Endothelial cell of umbilical vein (primary cell): ENCODE data around the gene RTN1. TPM values are rescaled to one million over a fixed set of nuclear protein-coding genes. Genes with fewer than 3 reads are reported as not detected.

ENCODE experiments used
- BruUV-seq: library from RNA; stranded (reverse); fragments of 400-500 nt; replicated peaks from 2 replicates; lab custom pipeline; 2021; lab: Mats Ljungman, UMichigan
- CTCF ChIA-PET: fragments of 300-600, 350-600 bp; sonication (Branson Sonifier 250); formaldehyde crosslinking; loops from one replicate; lab custom pipeline; 2021; ENCODE audit warnings: antibody characterized with exemption, inconsistent platforms; lab: Charles Lee
- POLR2A ChIA-PET: fragments of 300-600, 350-600 bp; sonication (Branson Sonifier 250); formaldehyde crosslinking; loops from one replicate; lab custom pipeline; 2021; ENCODE audit warnings: antibody characterized with exemption, inconsistent platforms; lab: Charles Lee
- DNase-seq: peaks from one replicate; pipeline ENCODE4 v3.0.0-alpha.2; 2011; ENCODE audit warnings: low read depth, low spot score
- FAIRE-seq: peaks from 2 replicates; lab custom pipeline; 2011; peaks lifted over from hg19 to GRCh38; lab: Jason Lieb, UNC
- H2AFZ ChIP-seq: 2 replicates; pipeline ENCODE4 v1.6.0; 2012; ENCODE audit warnings: low read depth, low read length, control low read depth, inconsistent platforms
- H3K27ac ChIP-seq: 2 replicates; pipeline ENCODE4 v1.5.1; 2011; ENCODE audit warnings: low read depth, mild to moderate bottlenecking, control low read depth, low read length, moderate library complexity; ENCODE audit not compliant: insufficient read depth
- H3K27me3 ChIP-seq, 2 experiments: 2 replicates each; pipeline versions ENCODE4 v1.6.0 to v1.6.1; 2011; ENCODE audit warnings: low read length in 2 of 2, mixed read lengths in 1 of 2; ENCODE audit not compliant: control insufficient read depth in 2 of 2, insufficient read depth in 2 of 2
- H3K36me3 ChIP-seq, 2 experiments: 2 replicates in 1 of 2; 3 replicates in 1 of 2; pipeline ENCODE4 v1.5.1; 2011; ENCODE audit warnings: low read length in 2 of 2, mild to moderate bottlenecking in 1 of 2, moderate library complexity in 1 of 2; ENCODE audit not compliant: control insufficient read depth in 2 of 2, insufficient read depth in 2 of 2; ENCODE audit errors: extremely low read depth in 1 of 2
- H3K4me1 ChIP-seq: 3 replicates; pipeline ENCODE4 v1.5.1; 2011; ENCODE audit warnings: mild to moderate bottlenecking, low read length; ENCODE audit not compliant: control insufficient read depth, insufficient read depth; ENCODE audit errors: extremely low read depth
- H3K4me2 ChIP-seq: 2 replicates; pipeline ENCODE4 v1.6.1; 2011; ENCODE audit warnings: low read length, control low read depth, mixed read lengths; ENCODE audit not compliant: insufficient read depth
- H3K4me3 ChIP-seq, 3 experiments: fragments of 200-600 bp in 1 of 3; sonication (generic), shearing (Covaris generic) in 1 of 3; replicated peaks in 1 of 3; 2 replicates each; pipeline ENCODE4 v1.5.1; 2011 to 2016; ENCODE audit warnings: control low read depth in 3 of 3, low read length in 3 of 3, mild to moderate bottlenecking in 2 of 3, inconsistent platforms in 1 of 3, low read depth in 1 of 3, moderate library complexity in 1 of 3; ENCODE audit not compliant: insufficient read depth in 1 of 3
- H3K79me2 ChIP-seq: 2 replicates; pipeline ENCODE4 v1.6.0; 2012; ENCODE audit warnings: low read length, inconsistent platforms; ENCODE audit not compliant: control insufficient read depth, insufficient read depth
- H3K9ac ChIP-seq: replicated peaks from 2 replicates; pipeline ENCODE3; 2011; ENCODE audit warnings: low read length, control low read depth; ENCODE audit not compliant: insufficient read depth; ENCODE audit errors: extremely low read depth
- H3K9me1 ChIP-seq: replicated peaks from 3 replicates; pipeline ENCODE4 v1.6.0; 2011; ENCODE audit warnings: mild to moderate bottlenecking, low read length; ENCODE audit not compliant: control insufficient read depth, insufficient read depth; ENCODE audit errors: extremely low read depth
- H3K9me3 ChIP-seq: replicated peaks from 2 replicates; pipeline ENCODE4 v1.5.1; 2012; ENCODE audit warnings: low read length, inconsistent platforms; ENCODE audit not compliant: control insufficient read depth, insufficient read depth
- H4K20me1 ChIP-seq: replicated peaks from 2 replicates; pipeline ENCODE3; 2011; ENCODE audit warnings: mild to moderate bottlenecking, low read length; ENCODE audit not compliant: control insufficient read depth, insufficient read depth; ENCODE audit errors: extremely low read depth
- EZH2 ChIP-seq: IDR thresholded peaks from 2 replicates; pipeline ENCODE4 v1.6.1; 2012; ENCODE audit warnings: borderline replicate concordance, low read depth, mild to moderate bottlenecking, moderate library complexity, low read length, inconsistent platforms; ENCODE audit not compliant: severe bottlenecking
- FOS ChIP-seq: IDR thresholded peaks from 2 replicates; pipeline ENCODE4 v1.6.1; 2011; ENCODE audit warnings: mild to moderate bottlenecking, low read length, moderate library complexity, borderline replicate concordance; ENCODE audit not compliant: insufficient read depth
- GATA2 ChIP-seq: IDR thresholded peaks from 2 replicates; pipeline ENCODE4 v1.7.0; 2011; ENCODE audit warnings: low read depth, mild to moderate bottlenecking, moderate library complexity, mixed read lengths, low read length; ENCODE audit not compliant: insufficient read length, insufficient read depth
- JUN ChIP-seq: IDR thresholded peaks from 2 replicates; pipeline ENCODE4 v1.6.1; 2011; ENCODE audit warnings: borderline replicate concordance, low read depth; ENCODE audit not compliant: insufficient read length, insufficient read depth
- MYC ChIP-seq: IDR thresholded peaks from one replicate; pipeline ENCODE4 v1.6.1; 2011; ENCODE audit warnings: mild to moderate bottlenecking, low read depth, low read length
- POLR2A ChIP-seq: IDR thresholded peaks from 2 replicates; pipeline ENCODE4 v1.6.1; 2012; ENCODE audit warnings: low read depth, mild to moderate bottlenecking, control low read depth, low read length
- POLR2AphosphoS5 ChIP-seq: IDR thresholded peaks from 2 replicates; pipeline ENCODE4 v1.6.1; 2012; ENCODE audit warnings: low read depth, mild to moderate bottlenecking, control low read depth, low read length, moderate library complexity; ENCODE audit not compliant: insufficient read depth
- dilution Hi-C: fragments of 300-500 bp; cut with MboI; formaldehyde crosslinking; loops from one replicate; pipeline ENCODE4 v1.15.0; 2019; ENCODE audit warnings: low sequenced_read_pairs; ENCODE audit not compliant: extremely low pct_ligation_motif_present
- intact Hi-C: fragments of 100-400 bp; cut with micrococcal nuclease; formaldehyde crosslinking; loops from one replicate; pipeline ENCODE4 v1.10.0; 2022
- polyA plus RNA-seq, 4 experiments: library from polyadenylated mRNA; depleted of rRNA in 3 of 4; stranded (reverse) in 3 of 4; unstranded in 1 of 4; fragments of >200 nt; gene quantifications; 2 replicates each; pipeline versions ENCODE4 v1.2.1 to v1.2.3, GENCODE V29; 2011 to 2012; ENCODE audit warnings: missing spikeins in 1 of 4
- total RNA-seq: library from RNA; stranded (reverse); gene quantifications from 2 replicates; pipeline ENCODE4 v1.2.3, GENCODE V29; 2021
- TF ChIP-seq, protein P1 (sequence below): IDR thresholded peaks from 2 replicates; pipeline ENCODE4 v1.6.1; 2011; ENCODE audit not compliant: insufficient read depth, insufficient read length
- TF ChIP-seq, protein P2 (sequence below), 2 donors: IDR thresholded peaks; 1 replicate in 1 of 2; 2 replicates in 1 of 2; pipeline ENCODE4 v1.5.1; 2011; ENCODE audit warnings: low read length in 2 of 2, mild to moderate bottlenecking in 2 of 2, moderate library complexity in 2 of 2, control low read depth in 1 of 2, inconsistent platforms in 1 of 2, low read depth in 1 of 2; ENCODE audit not compliant: insufficient read depth in 1 of 2; ENCODE audit errors: extremely low read depth in 1 of 2

Gene RTN1
- total and polyA plus RNA-seq, 2 donors (not counting 3 experiments of a cell fraction or from before 2014, with no cell fraction given) = 0.10 to 0.29 TPM

DNA sequence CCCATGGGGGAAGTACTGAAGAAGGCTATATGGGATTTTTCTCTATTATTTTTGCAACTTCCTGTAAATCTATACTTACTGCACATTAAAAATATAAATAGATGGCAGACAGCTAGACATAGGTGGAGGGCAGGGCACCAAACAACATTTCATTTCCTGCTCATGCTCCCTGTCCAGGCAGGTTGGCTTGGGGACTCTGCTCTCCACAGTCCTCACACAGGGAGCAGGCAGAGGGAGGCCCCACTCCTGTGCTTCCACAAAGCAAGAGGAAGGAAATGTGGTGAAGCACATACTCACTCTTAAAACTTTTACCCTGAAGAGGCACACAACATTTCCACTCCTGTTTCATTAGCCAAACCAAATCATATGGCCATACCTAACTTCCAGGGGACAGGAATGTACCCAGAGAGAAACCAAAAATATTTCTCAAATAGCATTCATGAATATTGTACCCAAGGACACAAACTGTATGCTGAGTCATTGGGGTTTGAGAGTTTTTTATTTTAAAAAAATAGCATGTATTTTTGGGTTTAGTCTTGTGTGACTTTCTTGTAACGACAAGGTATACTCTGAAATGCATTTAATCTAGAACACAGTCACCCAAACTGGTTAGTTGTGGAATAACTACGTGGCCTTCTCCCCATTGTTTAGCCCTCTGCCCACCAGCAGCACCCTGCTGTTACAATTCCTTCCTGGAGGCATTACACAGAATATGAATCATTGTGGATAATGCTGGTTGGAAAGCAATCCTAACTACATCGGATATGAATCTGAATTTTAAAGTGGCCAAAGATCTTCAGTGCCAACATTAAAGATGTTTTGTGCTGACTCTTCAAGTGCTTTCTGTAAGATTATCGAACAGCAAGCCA is 40.9 kb downstream of the RTN1 start:
- CTCF ChIA-PET = interaction anchor here (1.3 kb wide), 1 partner anchor 68 kb away, joined by 3 read pairs; no protein-coding TSS in a partner anchor
- peak; percentile 3 for DNase-seq
- peak; percentile 48 for TF ChIP-seq FOS
- TF ChIP-seq, protein P1, sequence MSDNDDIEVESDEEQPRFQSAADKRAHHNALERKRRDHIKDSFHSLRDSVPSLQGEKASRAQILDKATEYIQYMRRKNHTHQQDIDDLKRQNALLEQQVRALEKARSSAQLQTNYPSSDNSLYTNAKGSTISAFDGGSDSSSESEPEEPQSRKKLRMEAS = no peak
- no peaks in the 10 kb centered on the region for H4K20me1 ChIP-seq
- H3K27me3 ChIP-seq = no peaks in the 10 kb centered on the region
- no peak overlapping the region for H3K27ac ChIP-seq
- H3K4me1 ChIP-seq = peaks cover 3% of the 10 kb centered on the region
- no peaks in the 10 kb centered on the region for H3K9me1 ChIP-seq
- no peak for FAIRE-seq
- H3K4me3 ChIP-seq = no peak overlapping the region
- intact Hi-C loops (no loop called here), dilution Hi-C loops (no loop called here)
- H3K9me3 ChIP-seq = no peaks in the 10 kb centered on the region
- no peaks in the 10 kb centered on the region for H3K36me3 ChIP-seq
- H3K9ac ChIP-seq = no peak overlapping the region
- POLR2A ChIA-PET = no interaction called here
- no peaks in the 10 kb centered on the region for H3K79me2 ChIP-seq
- BruUV-seq = no TSS peak
- no peak overlapping the region for H3K4me2 ChIP-seq
- peak overlapping the region; percentile 34 for H2AFZ ChIP-seq

DNA sequence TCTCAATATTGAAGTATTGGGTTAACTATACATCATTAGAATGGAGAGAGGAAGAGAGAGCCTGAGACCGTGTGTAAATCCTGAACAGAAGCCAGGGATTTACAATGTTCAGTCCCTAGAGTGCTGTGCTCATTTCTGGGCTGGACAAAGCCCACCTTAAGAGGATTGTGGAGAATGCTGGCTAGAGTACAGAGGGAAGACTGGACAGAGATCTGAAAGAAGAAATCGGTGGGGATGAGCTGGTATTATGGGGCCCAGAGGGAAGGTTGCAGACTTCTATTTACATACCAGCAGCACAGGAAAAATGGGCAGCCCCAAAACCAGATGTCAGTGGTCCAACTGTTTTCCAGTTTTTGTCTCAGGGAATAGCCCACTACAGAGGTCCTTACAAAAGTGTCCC is 42.3 kb downstream of the RTN1 start:
- POLR2A ChIA-PET = no interaction called here

More for the DNA sequence above, 42.3 kb downstream of the RTN1 start:
- no peak for FAIRE-seq
- Histone ChIP-seq H3K36me3 (no peaks in the 10 kb centered on the region), H4K20me1 (no peaks in the 10 kb centered on the region), H3K9ac (no peak overlapping the region), H3K9me1 (no peaks in the 10 kb centered on the region), H3K27ac (no peak overlapping the region), H3K79me2 (no peaks in the 10 kb centered on the region), H3K9me3 (no peaks in the 10 kb centered on the region), H3K4me2 (no peak overlapping the region), H3K27me3 (no peaks in the 10 kb centered on the region), H2AFZ (no peak overlapping the region), H3K4me1 (peaks cover 3% of the 10 kb centered on the region), H3K4me3 (no peak overlapping the region)
- no peak for TF ChIP-seq POLR2AphosphoS5
- TF ChIP-seq MYC = no peak
- TF ChIP-seq, protein P1 = no peak
- TF ChIP-seq GATA2 = no peak
- TF ChIP-seq FOS = no peak
- TF ChIP-seq, protein P2, sequence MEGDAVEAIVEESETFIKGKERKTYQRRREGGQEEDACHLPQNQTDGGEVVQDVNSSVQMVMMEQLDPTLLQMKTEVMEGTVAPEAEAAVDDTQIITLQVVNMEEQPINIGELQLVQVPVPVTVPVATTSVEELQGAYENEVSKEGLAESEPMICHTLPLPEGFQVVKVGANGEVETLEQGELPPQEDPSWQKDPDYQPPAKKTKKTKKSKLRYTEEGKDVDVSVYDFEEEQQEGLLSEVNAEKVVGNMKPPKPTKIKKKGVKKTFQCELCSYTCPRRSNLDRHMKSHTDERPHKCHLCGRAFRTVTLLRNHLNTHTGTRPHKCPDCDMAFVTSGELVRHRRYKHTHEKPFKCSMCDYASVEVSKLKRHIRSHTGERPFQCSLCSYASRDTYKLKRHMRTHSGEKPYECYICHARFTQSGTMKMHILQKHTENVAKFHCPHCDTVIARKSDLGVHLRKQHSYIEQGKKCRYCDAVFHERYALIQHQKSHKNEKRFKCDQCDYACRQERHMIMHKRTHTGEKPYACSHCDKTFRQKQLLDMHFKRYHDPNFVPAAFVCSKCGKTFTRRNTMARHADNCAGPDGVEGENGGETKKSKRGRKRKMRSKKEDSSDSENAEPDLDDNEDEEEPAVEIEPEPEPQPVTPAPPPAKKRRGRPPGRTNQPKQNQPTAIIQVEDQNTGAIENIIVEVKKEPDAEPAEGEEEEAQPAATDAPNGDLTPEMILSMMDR (IDR thresholded peaks at IDR 0.05; ENCODE audit: extremely low read depth in 1 of 2, insufficient read depth in 1 of 2, low read depth in 1 of 2, low read length in 2 of 2) = no peak
- TF ChIP-seq POLR2A = no peak
- no peak for TF ChIP-seq JUN
- no peak for TF ChIP-seq EZH2
- CTCF ChIA-PET = interaction anchor here (0.9 to 1.5 kb wide), 2 partner anchors 14 to 121 kb away, joined by 3 read pairs; no protein-coding TSS in a partner anchor
- no peak for DNase-seq
- no TSS peak for BruUV-seq
- dilution Hi-C loops (no loop called here), intact Hi-C loops (no loop called here)
